ENCODE data around the gene LIN37. TPM values are rescaled to one million over a fixed set of nuclear protein-coding genes. Genes with fewer than 3 reads are reported as not detected.

The LIN37 gene, protein sequence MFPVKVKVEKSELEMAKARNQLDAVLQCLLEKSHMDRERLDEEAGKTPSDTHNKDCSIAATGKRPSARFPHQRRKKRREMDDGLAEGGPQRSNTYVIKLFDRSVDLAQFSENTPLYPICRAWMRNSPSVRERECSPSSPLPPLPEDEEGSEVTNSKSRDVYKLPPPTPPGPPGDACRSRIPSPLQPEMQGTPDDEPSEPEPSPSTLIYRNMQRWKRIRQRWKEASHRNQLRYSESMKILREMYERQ
- total RNA-seq: 3.0 TPM

DNA sequence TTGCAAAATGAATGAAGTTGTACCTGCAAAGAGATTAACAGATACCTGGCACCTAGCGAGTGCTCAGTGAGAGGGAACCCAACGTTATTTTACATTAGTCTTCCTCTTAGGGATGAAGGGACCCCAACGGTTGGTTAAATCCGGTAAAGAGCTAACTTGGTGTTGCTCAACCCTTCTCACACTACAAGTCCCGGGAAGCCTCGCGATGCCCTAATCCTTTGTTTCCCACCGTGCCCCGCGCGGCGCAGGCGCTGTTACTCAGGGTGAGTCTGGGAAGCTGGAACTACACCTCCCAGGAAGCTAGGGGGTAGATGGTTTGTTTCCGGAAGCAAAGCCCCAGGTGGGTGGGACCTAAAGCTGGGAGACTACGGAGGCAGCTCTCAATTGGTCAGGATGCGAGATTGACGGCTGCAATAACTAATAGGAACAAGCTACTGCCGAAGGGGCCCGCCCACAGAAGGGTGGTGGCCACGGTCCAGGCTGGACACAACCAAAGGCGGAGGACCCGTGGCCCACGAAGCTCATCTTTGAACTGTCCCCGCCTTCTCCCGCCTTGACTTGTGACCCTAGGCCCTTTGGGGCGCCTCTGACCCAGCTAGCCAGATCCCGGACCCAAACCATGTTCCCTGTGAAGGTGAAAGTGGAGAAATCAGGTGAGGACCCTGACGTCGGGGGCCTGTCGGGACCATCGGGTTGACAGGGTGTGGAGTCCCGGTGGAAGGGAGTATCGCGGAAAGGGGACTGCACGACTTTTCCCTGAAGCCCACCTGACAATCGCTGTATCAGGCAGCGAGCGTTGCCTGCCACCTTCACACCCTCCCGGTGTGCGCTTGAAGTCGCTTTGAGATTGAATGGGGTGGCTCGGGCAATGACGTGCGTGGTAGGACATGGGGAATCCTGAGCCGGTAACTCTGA is at the start of gene LIN37:
Gene LIN37 (plus strand): TSS at position 471 of the 915 bp plus-strand sequence. CDS start 149 bp downstream, at position 620.
- ATAC-seq: peak; percentile 88

DNA sequence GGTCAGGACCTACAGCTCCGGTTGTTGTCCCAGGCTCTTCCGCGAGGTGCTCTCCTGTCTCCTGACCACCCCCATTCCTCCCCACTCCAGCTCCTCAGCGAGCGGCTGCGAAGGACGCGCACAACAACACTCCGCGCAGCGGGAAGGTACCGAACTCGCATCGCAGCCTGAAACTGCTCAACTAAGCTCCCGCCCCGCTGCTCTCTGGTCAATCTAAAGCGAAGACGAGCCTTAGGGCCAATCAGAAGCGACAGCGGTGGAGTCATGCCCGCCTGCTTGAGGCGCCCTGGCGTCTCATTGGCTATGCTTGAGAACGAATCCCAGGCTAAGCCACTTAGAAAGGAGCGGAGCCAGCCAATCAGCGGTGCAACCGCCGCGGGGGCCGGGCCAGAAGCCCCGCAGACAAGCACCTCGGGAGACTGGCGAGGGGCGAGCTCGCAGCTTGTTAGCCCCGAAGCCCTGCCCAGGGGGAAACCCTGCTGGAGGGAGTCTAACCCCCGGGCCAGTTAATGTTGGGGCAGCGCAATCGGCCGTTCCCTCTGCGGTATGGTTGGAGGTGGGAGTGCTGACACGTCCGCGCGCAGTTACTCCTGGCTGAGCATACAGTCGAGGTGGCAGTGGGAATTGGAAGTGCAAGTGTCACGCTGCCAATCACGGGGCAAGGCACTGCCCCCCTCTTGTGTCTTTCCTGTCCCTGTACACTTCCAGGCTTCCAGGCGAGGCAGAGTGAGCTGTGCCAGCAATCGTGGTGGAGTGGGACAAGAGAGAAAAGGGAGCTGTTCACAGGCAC is 46.0 kb upstream of the LIN37 start:
- peak; percentile 98 for ATAC-seq

DNA sequence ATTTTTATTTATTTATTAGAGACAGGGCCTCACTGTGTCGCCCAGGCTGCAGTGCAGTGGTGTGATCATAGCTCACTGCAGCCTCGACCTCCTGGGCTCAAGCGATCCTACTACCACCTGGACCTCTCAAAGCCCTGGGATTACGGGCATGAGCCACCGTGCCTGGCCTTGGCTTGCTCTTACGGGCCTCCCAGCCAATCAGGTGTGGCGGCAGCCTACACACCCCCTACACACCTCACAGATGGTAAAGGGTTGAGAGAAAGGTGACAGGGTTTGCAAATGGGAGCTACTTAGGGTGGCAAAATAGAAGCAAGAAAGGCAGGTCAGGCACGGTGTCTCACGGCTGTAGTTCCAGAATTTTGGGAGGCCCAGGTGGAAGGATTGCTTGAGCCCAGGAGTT is 45.0 kb upstream of the LIN37 start:
- ATAC-seq: peak; percentile 4

DNA sequence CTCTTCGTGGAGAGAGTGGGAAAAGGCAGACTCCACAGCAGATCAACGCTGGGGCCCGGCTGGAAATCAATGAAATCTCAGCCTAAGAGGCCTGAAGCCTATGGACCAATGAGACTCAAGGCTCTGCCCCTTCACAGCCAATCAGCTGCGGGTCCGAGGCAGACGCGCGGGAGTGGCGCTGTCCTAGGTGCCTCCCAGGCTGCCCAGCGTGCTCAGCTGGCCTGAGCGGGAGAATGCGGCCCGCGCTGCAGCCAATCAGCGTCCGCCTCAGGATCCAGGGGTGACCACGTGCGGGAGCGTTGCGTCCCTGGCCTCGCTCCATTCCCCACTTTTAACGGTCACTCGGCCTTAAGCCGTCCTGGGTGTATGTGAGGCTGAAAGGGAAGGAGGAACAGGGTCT is 44.2 kb upstream of the LIN37 start, which contains the start of gene ZBTB32:
Gene ZBTB32 (plus strand): TSS at position 341 of the 400 bp plus-strand sequence. CDS start 10,069 bp downstream, outside the sequence.
- ATAC-seq: no peak

DNA sequence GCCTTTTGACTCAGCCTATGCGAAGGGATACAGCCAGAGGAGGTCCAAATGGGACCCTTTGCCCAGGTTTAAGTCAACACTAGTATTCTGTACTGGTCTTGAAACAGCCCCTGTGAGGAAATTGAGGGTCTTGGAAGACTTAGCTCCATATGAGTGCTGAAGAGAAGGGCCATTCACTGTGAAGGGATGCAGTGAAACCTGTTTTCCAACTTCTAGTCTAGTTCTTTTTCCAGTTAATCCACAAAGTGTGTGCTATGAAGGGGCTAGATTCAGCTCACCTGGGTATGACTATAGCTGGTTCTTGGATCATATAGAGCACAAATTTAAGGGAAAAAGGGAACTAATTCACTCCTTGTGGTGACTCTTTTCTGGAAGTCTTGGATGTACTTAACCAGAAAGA is 40.0 kb upstream of the LIN37 start:
- peak; percentile 22 for ATAC-seq

DNA sequence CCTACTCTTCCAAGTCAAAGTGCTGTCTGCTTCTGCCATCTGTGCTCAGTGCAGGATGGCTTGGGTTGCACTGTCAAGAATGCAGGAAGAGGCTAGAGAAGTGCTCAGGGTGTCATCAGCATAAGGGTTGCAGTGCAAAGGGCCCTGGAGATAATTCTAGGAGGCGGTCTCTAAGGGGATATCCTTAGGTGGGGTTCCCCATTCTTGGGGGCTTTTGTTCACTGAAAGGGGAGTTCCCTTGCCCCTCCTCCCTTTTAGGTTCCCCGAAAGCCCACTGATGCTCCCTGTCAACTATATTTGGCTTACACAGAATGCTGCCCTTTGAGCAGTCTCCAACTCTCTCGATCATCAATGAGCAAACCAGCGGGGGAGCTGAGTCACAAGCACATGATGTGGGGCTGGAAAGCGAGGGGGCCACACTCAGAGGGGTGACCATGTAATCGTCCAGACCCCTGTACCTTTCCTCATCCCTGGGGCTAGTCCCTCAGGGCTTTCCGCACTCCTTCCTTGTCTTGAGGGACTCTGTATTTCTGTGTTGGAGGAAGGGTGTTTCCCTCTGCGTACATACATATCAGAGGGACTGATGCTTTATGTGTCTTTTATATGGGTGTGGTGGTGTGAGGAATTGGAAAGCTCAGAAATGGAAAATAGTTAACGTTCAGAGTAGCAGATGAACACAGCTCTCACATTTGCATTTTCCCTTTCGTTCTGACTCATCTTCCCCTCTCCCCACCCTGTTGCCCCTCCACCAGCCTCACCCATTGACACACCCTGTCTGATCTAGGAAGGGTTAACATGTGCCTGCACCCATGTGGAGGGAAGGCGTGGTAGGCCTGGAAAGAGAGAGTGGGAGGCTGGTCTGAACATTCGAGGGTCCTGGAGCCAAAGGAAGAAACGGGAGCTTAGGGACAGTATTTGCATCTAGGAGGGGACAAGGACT is 37.3 kb upstream of the LIN37 start:
- ATAC-seq: peak; percentile 51

DNA sequence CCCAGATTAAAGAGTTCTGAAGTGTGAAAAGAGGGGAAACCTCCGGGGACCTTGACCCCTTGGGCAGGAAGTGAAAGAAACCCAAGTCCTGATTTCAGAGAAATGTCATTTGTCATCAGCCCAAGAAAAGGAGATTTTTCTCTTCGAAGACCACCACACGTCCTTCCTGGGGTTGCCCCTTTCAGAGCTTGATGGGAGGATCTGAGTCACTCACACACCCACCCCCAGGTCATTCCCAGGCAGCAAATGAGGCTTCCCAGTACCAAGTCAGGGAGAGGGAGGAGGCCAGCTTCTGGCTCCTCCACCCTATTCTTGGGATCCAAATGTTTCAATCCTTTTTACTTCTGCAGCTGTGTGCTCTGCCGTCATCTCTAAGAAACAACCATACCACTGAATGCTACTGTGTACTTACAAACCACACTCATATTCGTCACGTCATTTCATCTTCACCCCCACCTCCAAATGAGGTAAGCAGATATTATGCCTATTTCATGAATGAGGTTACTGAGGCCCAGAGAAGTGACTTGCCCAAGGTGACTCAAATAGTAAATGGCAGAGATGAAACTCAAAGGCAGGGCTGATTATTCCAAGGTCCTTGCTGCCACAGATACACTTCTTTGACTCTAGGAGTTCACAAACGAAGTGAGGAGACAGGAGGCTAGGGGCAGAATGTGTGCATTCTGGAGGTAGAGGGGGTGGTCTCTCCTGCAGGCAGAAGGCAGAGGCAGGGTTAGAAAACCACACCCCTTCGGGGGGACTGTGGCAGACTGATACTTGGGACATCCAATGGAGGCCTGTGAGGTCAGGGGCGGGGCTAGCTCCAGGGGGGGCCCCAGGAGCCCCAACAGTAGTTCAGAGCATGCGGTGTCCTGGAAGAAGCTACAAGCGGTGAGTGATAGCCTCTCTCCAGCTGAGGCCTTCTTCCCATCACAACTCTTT is 35.5 kb upstream of the LIN37 start:
- ATAC-seq: no peak

DNA sequence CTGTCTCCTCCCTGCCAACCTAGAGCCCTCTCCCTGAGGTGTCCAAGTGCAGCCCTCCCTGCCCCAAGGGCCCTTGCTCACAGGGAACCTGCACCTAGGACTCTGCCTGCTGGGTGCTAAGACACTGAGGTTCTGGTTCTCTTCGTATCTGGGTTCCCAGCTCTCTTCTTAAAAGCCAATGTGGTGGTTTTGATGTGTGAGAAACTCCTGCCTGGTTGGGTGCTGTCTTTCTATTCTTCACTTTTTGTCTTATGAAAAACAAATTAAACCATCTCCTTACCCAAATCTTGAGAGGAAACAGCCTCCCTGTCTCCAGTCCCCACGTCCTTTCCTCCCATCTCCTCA is 34.9 kb upstream of the LIN37 start:
- no peak for ATAC-seq

DNA sequence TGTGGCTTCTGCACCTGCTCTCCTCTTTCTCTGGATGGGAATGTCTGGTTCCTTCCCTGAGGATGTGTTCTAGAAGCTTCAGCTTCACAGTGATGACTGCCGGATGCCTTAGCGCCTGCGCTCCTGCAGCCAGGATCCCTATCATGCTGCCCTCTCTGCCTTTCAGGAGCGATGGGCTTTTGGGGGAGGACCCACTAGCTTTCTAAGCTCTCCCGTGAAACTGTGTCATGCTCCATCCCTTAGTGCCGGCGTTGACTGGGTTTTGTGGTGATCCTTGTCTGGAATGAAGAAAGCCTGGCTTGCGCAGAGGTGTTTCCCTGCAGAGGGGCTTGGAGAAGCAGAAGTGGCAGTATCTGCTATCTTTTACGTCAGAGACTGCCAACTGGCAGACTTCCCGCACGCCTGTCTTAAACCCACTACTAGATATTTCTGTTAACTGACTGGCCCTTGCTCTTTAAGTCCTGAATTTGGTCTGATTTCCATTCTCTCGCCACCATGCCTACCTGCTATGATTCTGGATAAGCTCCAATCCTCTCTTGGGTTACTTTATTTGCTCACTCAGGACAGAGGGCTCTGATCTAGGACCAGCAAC is 34.4 kb upstream of the LIN37 start:
- no peak for ATAC-seq

DNA sequence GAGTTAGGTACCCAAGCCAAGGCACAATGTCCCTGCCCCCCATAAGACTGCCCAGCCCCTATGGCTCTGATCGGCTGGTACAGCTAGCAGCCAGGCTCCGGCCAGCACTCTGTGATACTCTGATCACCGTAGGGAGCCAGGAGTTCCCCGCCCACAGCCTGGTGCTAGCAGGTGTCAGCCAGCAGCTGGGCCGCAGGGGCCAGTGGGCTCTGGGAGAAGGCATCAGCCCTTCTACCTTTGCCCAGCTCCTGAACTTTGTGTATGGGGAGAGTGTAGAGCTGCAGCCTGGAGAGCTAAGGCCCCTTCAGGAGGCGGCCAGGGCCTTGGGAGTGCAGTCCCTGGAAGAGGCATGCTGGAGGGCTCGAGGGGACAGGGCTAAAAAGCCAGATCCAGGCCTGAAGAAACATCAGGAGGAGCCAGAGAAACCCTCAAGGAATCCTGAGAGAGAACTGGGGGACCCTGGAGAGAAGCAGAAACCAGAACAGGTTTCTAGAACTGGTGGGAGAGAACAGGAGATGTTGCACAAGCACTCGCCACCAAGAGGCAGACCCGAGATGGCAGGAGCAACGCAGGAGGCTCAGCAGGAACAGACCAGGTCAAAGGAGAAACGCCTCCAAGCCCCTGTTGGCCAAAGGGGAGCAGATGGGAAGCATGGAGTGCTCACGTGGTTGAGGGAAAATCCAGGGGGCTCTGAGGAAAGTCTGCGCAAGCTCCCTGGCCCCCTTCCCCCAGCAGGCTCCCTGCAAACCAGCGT is 33.6 kb upstream of the LIN37 start:
- ATAC-seq: no peak

DNA sequence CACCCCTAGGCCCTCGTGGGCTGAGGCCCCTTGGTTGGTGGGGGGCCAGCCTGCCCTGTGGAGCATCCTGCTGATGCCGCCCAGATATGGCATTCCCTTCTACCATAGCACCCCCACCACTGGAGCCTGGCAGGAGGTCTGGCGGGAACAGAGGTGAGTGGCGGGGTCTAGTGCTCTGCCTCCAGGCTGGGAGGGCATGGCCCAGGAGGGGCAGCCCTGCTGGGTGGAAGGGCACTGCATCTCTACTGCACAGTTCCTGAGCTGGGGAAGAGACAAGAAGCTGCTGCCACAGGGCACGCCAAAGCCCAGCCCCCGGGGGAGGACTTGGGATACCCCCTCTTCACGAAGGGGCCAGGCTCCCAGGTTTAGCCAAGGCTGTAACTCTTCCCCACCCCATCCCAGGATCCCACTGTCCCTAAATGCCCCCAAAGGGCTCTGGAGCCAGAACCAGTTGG is 33.0 kb upstream of the LIN37 start:
- no peak for ATAC-seq

DNA sequence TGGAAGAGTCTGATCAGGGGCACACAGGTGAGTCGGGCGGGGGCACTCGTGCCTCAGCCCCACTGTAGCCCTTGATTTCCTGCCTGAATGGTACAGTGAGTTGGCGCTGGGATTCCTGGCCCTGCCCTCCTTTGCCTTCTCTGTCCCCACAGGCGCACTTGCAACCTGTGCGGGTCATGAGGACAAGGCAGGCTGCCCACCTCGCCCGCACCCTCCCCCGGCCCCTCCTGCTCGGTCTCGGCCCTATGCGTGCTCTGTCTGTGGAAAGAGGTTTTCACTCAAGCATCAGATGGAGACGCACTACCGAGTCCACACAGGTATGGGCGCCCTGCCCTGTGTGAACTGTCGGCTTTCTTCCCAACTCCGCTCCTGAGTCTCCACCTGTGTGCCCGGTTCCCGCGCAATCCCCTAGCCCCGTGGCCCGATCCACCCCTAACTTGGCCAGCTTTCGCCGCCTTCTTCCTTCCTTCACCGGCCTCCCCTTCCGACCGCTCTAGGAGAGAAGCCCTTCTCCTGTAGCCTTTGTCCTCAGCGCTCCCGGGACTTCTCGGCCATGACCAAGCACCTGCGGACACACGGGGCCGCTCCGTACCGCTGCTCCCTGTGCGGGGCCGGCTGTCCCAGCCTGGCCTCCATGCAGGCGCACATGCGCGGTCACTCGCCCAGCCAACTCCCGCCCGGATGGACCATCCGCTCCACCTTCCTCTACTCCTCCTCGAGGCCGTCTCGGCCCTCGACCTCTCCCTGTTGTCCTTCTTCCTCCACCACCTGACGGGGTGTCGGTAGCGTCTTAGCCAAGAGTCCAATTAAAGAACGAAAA is 32.2 kb upstream of the LIN37 start:
- peak; percentile 4 for ATAC-seq

DNA sequence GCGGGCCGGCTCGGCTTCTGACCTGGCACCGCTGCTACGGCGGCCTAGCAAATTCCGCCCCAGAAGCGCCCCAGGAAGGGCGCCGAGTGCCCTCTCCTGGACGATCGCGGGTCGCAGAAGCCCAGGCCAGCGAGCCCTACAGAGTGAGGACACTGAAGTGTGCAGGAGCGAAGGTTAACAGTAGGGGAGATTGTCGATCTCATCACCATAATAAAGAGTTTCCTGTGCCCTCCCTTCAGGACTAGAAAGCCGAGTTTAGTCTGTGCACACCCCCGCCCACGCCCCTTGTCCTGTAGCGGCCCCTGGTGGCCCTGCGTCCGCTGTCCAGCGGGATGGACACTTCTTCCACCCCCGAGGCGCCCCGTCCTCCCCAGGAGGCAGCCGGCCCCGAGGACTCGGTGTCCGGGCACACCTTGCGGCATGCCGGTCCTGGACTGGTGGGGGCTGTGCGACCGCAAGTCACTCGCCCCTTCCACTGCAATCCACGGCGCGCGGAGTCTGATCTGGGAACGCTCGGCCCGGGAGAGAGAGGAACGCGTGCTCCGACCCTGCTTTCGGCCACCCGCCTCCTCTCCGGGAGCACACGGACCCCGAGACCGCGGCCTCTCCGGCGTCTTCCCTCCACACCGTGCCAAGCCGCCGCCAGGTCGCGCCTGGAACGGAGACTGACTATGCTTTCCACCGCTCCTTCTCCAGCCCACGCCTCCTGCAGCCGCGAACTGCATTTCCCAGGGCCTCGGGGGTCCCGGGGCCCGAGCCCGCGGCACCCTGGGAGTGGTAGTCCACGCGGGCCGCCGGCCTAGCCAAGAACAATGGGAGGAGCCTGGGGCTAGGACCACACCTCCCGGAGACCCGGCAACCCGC is 31.3 kb upstream of the LIN37 start:
- ATAC-seq: peak; percentile 90

DNA sequence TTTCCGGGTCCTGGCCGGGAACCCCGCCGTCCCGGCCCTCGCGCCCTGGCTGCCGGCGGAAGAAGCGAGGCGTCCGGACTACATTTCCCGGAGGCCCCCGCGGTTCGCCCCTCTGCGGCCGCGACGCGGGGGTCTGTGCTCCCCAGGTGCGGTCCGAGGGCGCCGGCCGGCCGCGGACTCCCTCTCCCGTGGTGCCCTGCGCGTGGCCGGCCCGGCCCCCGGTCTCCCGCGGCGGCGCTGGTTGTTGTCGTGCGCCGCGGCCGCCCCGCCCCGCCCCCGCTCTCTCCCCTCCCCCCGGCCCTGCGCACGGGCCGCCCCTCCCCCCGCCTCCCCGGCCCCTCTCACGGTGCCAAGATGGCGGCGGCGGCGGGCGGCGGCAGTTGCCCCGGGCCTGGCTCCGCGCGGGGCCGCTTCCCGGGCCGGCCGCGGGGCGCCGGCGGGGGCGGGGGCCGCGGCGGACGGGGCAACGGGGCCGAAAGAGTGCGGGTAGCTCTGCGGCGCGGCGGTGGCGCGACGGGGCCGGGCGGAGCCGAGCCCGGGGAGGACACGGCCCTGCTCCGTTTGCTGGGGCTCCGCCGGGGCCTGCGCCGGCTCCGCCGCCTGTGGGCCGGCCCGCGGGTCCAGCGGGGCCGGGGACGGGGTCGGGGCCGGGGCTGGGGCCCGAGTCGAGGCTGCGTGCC is 30.6 kb upstream of the LIN37 start, which contains the start of gene KMT2B:
Gene KMT2B (plus strand): TSS at position 339 of the 680 bp plus-strand sequence. CDS start 16 bp downstream, at position 355.
- peak; percentile 74 for ATAC-seq

DNA sequence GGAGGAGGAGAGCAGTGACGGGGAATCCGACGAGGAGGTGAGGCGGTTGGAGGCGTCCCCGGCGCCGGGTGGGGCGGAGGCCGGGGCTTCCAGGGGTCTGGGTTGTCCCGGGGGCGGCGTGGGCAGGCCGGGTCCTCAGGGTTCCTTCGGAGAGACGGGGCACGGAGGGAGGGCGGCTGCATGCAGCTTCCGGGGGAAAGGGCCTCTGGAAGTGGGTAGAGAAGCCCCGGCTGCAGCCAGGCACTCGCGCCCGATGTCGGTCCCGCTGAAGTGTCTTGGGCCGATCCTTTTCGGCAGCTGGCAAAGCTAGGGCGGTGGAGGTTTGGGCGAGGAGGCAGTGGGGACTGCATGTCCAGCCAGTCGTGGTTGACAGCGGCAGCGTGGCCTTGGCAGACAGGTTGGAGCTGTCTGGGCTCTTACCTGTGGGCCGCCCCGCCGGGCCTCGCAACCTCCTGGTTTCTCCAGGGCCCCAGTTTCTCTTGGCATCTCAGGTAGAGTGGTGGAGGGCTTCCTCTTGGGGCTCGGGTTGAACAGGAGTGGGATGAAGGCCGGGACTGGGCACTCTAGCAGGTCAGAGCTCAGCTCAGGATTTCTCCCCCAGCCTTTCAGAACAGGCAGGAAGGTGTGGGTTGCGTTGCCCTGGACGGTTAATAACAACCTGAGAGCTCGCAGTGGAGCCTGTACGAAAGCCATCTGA is 29.9 kb upstream of the LIN37 start:
- no peak for ATAC-seq
